IPS-NIHi7 (cell line): Measurements from ENCODE around the gene PCNX1.
A peak's percentile ranks its signal among the peaks of the same experiment; 100 is the strongest.

ENCODE experiments used
- DNase-seq: peaks from one replicate; pipeline ENCODE4 v3.0.0; 2012; ENCODE audit warnings: mixed read lengths; ENCODE audit errors: extremely low spot score

PCNX1 gene

GRCh38 chr14:70957710-70958109 is 50.5 kb downstream of the PCNX1 start:
- no peak for DNase-seq

DNA sequence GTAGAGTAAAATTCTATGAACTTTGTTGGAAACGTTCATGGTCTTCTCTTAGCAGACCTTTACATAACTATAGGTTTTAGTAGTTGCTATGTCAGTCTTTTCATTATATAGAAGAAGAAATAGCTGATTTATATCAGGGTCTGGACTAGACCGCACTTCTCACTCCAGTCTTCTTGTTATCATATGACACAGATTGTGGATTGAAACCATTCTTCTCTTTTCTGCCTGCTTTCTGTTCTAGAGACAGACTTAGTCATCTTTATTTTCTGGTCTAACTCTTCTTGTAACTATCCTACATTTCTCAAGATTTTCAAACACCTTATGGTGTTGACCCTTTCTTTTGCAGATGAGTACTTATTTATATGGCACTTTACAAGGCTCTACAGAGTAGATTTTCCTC is 55.7 kb downstream of the PCNX1 start:
- no peak for DNase-seq

- DNase-seq, result no peak
These were observed 57.2 kb downstream of the PCNX1 start for GRCh38 chr14:70964492-70964891.

- no peak for DNase-seq
These were observed 64.3 kb downstream of the PCNX1 start for GRCh38 chr14:70971560-70971959.

- peak; percentile 73 for DNase-seq
These were observed 65.1 kb downstream of the PCNX1 start for GRCh38 chr14:70972107-70972976.

DNA sequence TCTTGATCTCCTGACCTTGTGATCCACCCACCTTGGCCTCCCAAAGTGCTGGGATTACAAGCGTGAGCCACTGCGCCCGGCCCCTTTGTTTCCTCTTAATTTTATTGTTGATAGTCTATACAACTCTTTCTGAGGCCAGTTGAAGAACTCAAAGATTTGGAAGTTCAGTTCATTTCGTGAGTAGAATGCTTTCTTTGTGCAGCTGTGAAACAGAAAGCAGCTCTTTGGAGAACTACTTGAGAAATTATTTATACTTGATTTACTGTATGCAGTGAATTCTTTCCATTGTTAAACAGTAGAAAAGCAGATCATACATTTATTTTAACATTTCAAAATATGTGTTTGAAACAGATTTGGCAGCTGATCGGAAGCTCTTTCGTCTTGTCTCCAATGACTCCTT is 69.3 kb downstream of the PCNX1 start:
- DNase-seq, result no peak

DNA sequence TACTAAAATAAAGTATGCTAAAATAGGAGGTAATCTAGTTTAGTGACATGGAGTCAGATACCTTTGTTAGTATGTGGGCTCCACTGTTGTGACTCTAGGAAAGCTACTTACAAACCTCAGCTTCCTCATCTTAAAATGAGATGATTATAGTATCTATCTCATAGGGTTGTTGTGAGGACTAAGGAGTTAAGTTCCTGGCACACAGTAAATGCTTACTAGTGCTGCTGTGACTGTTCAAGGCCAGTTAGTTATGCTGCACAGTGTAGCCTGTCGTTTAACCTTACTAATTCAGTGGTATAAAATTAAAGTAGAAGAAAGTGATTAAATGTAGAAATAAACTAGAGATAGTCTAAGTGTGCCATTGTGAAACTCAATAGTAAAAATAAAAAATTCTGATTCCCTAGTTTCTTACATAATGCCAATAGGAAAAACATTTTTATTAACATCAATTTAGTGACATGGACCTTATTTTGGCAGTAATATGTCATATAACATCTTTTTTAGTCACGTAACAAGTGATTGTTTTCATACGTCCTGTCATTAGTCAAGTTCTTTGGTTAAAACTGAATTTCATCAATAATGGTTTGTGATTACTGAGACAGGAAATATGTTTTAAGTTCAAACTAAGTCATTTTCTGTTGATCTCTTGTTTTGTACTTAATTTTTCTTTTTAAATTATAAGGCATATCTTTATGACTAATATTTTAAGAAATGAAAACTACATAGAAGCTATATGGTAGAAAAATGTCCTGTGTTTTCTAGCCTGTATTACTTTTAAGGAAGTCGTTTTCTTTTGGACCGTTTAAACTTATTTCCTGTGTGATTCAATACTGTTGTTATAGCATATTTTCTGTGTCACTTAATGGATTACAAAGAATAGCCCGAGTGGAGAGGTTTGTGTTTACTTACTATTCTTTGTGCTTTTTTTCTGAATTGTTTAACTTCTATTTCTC is 74.0 kb downstream of the PCNX1 start:
- no peak for DNase-seq

- no peak for DNase-seq
These were observed 74.9 kb downstream of the PCNX1 start for GRCh38 chr14:70982200-70982599.

DNA sequence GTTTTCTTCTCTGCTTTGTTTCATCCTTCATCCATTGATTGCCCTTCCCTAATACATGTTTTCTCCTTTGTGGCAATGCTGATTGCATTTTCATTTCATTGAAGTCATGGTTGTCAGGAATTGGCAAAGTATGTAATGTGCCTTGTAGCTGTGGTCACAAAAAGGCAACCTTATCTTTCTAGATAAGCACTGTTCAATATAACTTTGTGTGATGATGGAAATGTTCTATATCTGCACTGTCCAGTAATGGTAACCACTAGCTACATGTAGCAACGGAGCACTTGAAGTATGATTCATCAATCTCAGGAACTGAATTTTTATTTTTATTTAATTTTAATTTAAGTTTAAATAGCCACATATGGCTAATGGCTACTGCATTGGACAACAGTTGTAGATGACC is 79.8 kb downstream of the PCNX1 start:
- no peak for DNase-seq

DNA sequence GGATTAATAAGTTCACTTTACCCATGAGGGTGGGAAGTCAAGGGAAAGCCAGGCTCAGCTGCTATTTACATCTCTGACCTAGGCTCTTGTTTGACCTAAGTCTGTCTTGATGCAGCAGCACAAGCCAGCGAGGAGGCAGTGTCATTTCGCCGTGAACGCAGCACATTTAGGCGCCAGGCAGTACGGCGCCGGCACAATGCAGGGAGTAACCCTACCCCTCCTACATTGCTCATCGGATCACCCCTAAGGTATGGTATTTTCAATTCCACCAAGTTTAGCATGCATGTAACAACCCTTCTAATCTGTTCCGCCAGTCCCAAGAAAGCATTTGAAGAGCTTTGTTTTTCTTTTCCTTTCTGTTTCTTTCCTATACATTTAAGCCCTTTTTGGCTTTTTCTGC is 81.2 kb downstream of the PCNX1 start:
- DNase-seq, result no peak

GRCh38 chr14:70993931-70994330 is 86.7 kb downstream of the PCNX1 start:
- no peak for DNase-seq

DNA sequence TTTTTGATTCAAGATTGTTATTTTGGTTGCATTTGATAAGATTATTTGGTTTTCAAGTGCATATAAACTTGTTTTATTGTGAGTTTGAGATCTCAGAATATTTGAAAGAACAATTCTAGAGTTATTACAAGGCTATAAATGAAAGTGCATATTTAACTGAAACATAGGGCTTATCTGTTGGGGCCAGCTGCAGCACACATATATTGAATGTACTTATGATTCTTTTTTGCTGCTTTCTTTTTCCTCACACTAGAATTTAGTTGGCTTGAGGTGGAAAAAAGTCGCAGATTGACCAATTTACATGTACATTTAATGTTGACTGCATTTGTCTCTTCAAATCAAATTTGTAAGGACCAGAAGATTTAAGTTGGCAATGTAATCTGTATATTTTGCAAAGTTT is 88.0 kb downstream of the PCNX1 start:
- DNase-seq, result no peak

DNA sequence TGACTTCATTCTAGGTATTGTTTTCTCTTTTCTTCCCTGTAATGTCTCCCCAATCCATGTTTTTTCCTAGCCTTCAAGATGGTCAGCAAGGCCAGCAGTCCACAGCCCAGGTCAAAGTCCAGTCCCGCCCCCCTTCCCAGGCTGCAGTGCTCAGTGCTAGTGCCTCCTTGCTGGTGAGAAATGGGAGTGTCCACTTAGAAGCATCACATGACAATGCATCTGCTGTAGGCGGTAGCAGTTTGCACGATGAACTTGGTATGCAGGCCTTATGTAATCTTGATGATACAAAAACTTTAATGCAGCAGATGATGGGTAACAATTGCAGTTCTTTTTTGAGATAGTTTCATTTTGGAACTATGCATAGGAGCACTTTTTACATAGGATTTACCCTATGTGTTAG is 88.4 kb downstream of the PCNX1 start:
- peak; percentile 35 for DNase-seq

GRCh38 chr14:70999117-70999516 is 91.9 kb downstream of the PCNX1 start:
- DNase-seq, result no peak

DNA sequence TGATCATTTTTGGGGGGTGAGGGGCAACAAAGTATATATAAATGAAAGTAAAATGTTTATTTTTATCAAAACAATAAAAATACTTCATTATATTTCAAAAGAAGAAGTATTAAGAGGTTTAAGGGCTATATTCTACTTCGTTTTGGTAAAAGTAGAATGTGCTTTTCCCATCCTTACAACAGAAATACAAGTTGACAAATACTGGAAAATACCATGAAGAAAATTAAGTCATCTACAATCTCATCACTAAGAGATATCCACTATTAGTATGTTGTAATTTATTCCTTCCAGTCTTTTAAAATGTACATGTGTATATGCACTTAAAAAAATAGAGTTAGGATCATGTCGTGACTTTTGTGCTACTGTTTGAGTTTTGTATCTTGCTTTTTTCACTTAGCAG is 92.8 kb downstream of the PCNX1 start:
- no peak for DNase-seq

DNA sequence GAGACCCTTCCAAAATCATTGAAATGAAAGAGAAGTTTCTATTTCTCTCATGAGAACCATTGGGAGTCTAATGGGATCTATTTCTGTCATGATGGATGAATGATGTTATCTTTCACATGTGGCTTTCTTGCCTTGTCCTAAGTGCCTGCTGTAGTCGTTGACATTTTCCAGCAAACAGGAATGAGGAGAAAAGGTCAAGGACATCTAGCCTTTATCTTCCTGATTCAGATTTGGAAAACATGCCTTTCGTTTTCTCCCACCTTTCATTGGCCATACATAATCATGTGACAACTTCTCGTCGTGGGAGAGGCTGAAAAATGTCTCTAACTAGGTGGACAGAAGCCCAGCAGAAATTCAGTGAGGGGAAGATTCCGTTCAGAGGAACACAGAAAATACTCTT is 94.5 kb downstream of the PCNX1 start:
- DNase-seq, result no peak

DNA sequence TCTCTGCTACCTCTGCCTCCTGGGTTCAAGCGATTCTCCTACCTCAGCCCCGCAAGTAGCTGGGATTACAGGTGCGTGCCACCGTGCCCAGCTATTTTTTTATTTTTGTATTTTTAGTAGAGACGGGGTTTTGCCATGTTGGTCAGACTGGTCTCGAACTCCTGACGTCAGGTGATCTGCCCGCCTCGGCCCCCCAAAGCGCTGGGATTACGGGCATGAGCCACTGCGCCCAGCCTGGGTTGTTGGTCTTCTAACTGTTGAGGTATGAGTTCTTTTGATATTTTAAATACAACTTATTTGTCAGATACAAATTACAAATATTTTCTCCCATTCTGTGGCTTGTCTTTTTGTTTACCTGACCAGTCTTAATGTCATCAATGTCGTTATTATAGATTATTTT is 95.9 kb downstream of the PCNX1 start:
- DNase-seq, result no peak

DNA sequence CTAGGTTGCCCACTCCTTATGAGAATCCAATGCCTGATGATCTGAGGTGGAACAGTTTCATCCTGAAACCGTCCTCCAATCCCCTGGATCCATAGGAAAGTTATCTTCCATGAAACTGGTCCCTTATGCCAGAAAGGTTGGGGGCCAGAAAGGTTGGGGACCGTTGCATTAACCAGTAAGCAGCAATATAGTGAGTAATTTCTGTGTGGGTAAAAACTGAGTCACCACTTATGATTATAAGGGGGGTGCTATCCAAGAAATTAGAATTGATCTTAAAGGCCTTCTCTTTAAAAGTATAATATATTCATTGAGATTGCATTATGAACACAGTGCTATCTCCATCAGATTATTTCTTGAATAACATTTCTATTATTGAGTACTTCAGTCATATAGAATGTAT is 97.2 kb downstream of the PCNX1 start:
- no peak for DNase-seq

DNA sequence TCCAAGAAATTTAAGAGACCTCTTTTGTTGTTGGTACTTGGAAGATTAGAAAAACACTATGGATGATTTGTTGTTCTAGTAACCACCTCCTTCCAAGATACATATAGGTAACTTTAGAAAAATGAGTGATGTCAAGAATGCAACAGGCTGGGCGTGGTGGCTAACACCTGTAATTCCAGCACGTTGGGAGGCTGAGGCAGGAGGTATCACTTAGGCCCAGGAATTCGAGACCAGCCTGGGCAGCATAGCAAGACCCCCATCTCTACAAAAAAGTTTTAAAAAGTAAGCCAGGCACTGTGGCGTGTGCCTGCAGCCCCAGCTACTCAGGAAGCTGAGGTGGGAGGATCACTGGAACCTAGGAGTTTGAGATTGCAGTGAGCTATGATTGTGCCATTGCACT is 97.8 kb downstream of the PCNX1 start:
- DNase-seq, result no peak

- no peak for DNase-seq
These were observed 98.9 kb downstream of the PCNX1 start for GRCh38 chr14:71006200-71006563.

DNA sequence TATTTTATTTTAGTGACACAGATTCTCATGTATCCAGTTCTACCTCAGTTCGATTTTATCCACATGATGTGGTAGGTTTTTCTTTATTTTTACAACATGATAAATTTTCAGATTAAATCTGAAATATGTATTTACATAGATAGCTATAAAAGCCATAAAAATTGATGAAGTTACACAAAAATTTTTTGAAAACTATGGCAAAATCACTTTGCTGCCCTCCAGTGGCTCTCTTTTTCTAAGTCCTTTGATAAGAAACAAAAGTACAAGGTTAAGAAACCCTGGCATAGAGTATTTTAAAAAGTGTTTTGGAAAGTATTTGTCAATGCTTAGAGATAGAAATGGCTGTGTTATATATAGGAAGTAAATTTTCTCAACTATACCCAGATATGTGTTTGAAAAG is 104.2 kb downstream of the PCNX1 start:
- no peak for DNase-seq

- DNase-seq, result no peak
These were observed 105.6 kb downstream of the PCNX1 start for GRCh38 chr14:71012888-71013287.
